HepG2 (cell line): ENCODE measurements around the gene SLC2A14.
"Not testable (repeated sequence)": the region's sequence is repeated elsewhere in the genome, so short reads cannot be mapped to it uniquely, and the experiment has no call there.

Experiments
- CTCF ChIP-seq: sonication (generic); formaldehyde crosslinking; IDR thresholded peaks from 2 replicates; pipeline ENCODE4 v1.5.0; 2020; ENCODE audit warnings: mild to moderate bottlenecking, missing genetic modification reagents, moderate library complexity
- ETV5 ChIP-seq: IDR thresholded peaks from 2 replicates; pipeline ENCODE4 v1.6.1; 2018; ENCODE audit warnings: missing biosample characterization, missing genetic modification reagents, inconsistent platforms, borderline replicate concordance
- MNT ChIP-seq: fragments of 450-650 bp; IDR thresholded peaks from 2 replicates; pipeline ENCODE4 v1.6.1; 2016
- MTF2 ChIP-seq: sonication (generic); formaldehyde crosslinking; IDR thresholded peaks from 2 replicates; pipeline ENCODE4 v1.5.0; 2020; ENCODE audit warnings: missing genetic modification reagents, borderline replicate concordance
- PTBP1 ChIP-seq: fragments of 200-400 bp; formaldehyde crosslinking; IDR thresholded peaks from 2 replicates; pipeline ENCODE4 v1.6.1; 2018; ENCODE audit warnings: low read length, low read depth; ENCODE audit not compliant: poor library complexity, severe bottlenecking
- THRA ChIP-seq: sonication (generic); formaldehyde crosslinking; IDR thresholded peaks from 2 replicates; pipeline ENCODE4 v1.4.0; 2020; ENCODE audit warnings: missing genetic modification reagents, borderline replicate concordance
- ZZZ3 ChIP-seq: sonication (generic); formaldehyde crosslinking; IDR thresholded peaks from 2 replicates; pipeline ENCODE4 v1.4.0; 2020; ENCODE audit warnings: missing genetic modification reagents, mild to moderate bottlenecking, borderline replicate concordance

- TF ChIP-seq ETV5; PTBP1; MTF2; THRA (CRISPR knock-in tag); MNT; ZZZ3; CTCF (CRISPR knock-in tag): not testable (repeated sequence)
Observed at GRCh38 chr12:7833201-7833600, 39.5 kb downstream of the SLC2A14 start.
